GM19395 (cell line): ENCODE measurements around the gene MRAP2.
"Not testable (repeated sequence)": the region's sequence is repeated elsewhere in the genome, so short reads cannot be mapped to it uniquely, and the experiment has no call there.

ENCODE experiments used
- ATAC-seq: cut with Tn5 transposase; IDR thresholded peaks from one replicate; pipeline ENCODE4 v1.9.1; 2021; ENCODE audit warnings: mild to moderate bottlenecking, moderate library complexity; ENCODE audit not compliant: unreplicated experiment

The MRAP2 gene

GRCh38 chr6:84028350-84028749 lies 5.2 kb upstream of the MRAP2 start:
- no peak for ATAC-seq

GRCh38 chr6:84032000-84032399 lies 1.6 kb upstream of the MRAP2 start:
- not testable (repeated sequence) for ATAC-seq

GRCh38 chr6:84035484-84035883 lies 1.9 kb downstream of the MRAP2 start:
- no peak for ATAC-seq

- ATAC-seq = no peak
Observed at GRCh38 chr6:84037425-84038089, 4.0 kb downstream of the MRAP2 start.

GRCh38 chr6:84042603-84043002 lies 9.0 kb downstream of the MRAP2 start:
- no peak for ATAC-seq

- ATAC-seq = no peak
Observed at GRCh38 chr6:84043555-84043954, 10.0 kb downstream of the MRAP2 start.

GRCh38 chr6:84046755-84047154 lies 13.2 kb downstream of the MRAP2 start:
- no peak for ATAC-seq

- ATAC-seq = no peak
Observed at GRCh38 chr6:84048588-84048987, 15.0 kb downstream of the MRAP2 start.

GRCh38 chr6:84050408-84050807 lies 16.8 kb downstream of the MRAP2 start:
- ATAC-seq = no peak

GRCh38 chr6:84052204-84052882 lies 18.8 kb downstream of the MRAP2 start:
- no peak for ATAC-seq

- no peak for ATAC-seq
Observed at GRCh38 chr6:84052883-84053241, 19.3 kb downstream of the MRAP2 start.

GRCh38 chr6:84055647-84056046 lies 22.1 kb downstream of the MRAP2 start:
- no peak for ATAC-seq

GRCh38 chr6:84057908-84058307 lies 24.3 kb downstream of the MRAP2 start:
- ATAC-seq = no peak

- ATAC-seq = no peak
Observed at GRCh38 chr6:84059082-84059481, 25.5 kb downstream of the MRAP2 start.

GRCh38 chr6:84061174-84061573 lies 27.6 kb downstream of the MRAP2 start:
- no peak for ATAC-seq

- ATAC-seq = no peak
Observed at GRCh38 chr6:84061613-84062398, 28.2 kb downstream of the MRAP2 start.

- no peak for ATAC-seq
Observed at GRCh38 chr6:84062519-84063154, 29.1 kb downstream of the MRAP2 start.

- ATAC-seq = no peak
Observed at GRCh38 chr6:84065693-84066290, 32.2 kb downstream of the MRAP2 start.

- no peak for ATAC-seq
Observed at GRCh38 chr6:84066536-84066935, 33.0 kb downstream of the MRAP2 start.

GRCh38 chr6:84068873-84069272 lies 35.3 kb downstream of the MRAP2 start:
- ATAC-seq = not testable (repeated sequence)

GRCh38 chr6:84072442-84072997 lies 38.9 kb downstream of the MRAP2 start:
- ATAC-seq = no peak
